Measurements from ENCODE around the gene OPTC.
A peak's percentile ranks its signal among the peaks of the same experiment; 100 is the strongest.

OPTC gene

DNA sequence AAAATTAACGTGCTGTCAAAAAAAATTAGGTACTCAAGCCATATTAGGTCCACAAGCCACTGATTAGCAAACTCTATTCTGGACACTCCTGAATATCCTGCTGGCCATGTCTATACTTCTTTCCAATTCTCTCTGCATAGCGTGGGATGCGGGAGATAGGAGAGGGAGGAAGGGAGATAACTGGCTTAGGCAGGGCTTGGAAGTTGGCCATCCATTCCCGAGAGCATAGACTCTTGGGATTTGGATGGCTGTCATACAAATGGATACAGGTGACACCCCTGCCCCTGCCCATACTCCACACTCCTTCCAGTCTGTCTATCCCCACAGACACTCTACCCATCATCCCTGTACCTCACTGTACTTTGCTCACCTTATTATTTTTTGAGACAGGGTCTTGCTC is 20.7 kb upstream of the OPTC start:
- TF ChIP-seq, protein P1, sequence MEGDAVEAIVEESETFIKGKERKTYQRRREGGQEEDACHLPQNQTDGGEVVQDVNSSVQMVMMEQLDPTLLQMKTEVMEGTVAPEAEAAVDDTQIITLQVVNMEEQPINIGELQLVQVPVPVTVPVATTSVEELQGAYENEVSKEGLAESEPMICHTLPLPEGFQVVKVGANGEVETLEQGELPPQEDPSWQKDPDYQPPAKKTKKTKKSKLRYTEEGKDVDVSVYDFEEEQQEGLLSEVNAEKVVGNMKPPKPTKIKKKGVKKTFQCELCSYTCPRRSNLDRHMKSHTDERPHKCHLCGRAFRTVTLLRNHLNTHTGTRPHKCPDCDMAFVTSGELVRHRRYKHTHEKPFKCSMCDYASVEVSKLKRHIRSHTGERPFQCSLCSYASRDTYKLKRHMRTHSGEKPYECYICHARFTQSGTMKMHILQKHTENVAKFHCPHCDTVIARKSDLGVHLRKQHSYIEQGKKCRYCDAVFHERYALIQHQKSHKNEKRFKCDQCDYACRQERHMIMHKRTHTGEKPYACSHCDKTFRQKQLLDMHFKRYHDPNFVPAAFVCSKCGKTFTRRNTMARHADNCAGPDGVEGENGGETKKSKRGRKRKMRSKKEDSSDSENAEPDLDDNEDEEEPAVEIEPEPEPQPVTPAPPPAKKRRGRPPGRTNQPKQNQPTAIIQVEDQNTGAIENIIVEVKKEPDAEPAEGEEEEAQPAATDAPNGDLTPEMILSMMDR (conservative IDR thresholded peaks at IDR 0.05; ENCODE audit: low read depth, low read length) = no peak
- no peak overlapping the region for H3K4me3 ChIP-seq (ENCODE audit: low read depth, low read length)
- no peak for DNase-seq (ENCODE audit: low read depth)

DNA sequence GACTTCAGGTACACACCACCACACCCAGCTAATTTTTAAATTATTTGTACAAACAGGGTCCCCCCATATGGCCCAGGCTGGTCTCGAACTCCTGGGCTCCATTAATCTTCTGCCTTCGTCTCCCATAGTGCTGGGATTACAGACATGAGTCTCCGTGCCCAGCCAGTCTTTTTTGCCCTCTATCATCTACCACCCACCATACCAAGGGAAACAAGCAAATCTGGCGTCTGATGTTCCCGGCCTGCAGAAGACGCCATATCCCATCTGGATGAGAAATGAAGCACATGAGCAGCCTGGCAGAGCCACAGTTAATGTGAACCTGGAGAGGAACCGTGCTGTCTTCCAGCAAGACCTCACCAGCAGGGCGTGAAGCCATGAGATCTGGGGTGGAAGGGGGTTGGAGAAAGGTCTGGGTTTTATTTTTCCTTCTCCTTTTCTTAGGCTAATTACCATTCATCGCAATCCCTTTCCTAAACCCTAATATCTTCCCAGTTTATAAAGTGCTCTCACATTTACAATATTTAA is 20.1 kb upstream of the OPTC start:
- TF ChIP-seq, protein P1 (conservative IDR thresholded peaks at IDR 0.05; ENCODE audit: low read depth, low read length) = no peak
- H3K4me3 ChIP-seq (ENCODE audit: low read depth, low read length) = no peak overlapping the region
- DNase-seq (ENCODE audit: low read depth) = no peak

DNA sequence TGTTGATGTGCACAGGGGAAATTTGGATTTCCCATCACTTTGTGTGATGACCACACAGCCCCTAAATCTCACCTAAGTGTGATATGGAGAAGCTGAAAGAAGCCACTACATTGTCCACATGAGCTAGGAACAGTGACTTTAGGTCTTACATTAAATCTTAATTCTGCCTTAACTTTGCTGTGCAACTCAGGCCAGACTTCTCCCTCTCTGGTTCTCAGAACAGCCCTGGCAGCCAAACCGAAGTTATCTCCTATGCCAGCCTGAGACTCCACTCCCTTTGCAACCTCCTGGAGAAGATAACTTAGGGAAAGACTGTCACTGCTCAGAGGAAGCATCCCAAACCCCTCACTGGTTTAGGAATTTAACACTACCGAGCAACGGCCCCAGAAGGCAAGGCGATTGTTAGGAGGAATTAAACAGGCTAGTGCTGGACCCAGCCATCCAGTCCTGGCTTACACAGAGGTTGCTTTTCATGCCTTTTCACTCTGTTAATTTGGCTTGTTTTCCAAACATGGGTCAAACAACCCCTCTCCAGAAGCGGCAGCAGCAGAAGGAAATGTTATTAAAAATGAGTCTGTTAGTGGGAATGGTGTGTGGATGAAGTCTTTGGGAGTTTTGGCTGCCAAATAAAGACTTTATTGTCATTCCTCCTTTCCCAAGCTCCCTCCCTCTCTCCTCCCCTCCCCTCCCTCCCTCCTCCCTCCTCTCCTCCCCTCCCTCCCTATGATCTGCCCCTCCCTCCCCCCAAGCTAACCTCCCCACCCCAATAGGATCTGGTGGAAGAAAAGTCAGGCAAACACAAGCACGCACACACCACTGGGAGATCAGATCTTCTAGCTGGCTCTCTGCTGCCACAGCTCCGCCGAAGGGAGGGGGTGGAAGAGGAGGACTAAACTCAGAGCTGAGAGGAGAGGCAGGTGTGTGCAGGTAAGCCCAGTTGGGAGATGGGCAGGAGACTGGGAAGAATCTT is 18.7 kb upstream of the OPTC start, which contains the start of gene PRELP:
Gene PRELP (plus strand): TSS at position 795 of the 970 bp plus-strand sequence. CDS start 7,379 bp downstream, outside the sequence.
- TF ChIP-seq, protein P1 (conservative IDR thresholded peaks at IDR 0.05; ENCODE audit: low read depth, low read length) = peak; percentile 3
- no peak for DNase-seq (ENCODE audit: low read depth)
- no peak within 1 kb of the TSS for H3K4me3 ChIP-seq (ENCODE audit: low read depth, low read length)

DNA sequence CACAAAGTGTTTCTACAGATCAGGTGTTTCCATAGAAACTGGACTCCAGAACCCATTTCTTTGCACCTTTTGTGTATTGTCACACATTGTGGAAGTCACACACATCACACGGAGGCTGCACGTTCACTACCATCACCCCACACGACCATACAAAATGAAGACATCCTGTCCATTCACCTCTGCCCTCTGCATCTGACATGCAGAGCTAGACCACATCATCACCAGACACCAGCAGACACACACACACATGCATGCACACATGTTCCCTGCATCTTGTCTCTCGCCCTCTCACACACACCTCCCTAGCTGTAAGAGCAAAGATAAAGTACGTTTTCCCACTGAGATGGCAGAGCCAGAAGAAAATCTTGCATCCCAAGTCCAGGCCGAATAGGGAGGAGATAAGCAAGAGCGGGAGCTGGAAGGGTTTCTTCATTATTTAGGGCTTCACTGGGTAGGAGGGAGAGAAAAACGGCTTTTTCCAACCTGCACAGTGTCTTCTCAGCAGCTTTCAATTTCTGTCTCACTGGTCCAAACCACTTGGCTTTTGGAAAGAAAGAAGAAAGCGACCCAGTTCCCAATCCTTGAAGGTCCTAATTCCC is 17.6 kb upstream of the OPTC start:
- H3K4me3 ChIP-seq (ENCODE audit: low read depth, low read length) = no peak overlapping the region

DNA sequence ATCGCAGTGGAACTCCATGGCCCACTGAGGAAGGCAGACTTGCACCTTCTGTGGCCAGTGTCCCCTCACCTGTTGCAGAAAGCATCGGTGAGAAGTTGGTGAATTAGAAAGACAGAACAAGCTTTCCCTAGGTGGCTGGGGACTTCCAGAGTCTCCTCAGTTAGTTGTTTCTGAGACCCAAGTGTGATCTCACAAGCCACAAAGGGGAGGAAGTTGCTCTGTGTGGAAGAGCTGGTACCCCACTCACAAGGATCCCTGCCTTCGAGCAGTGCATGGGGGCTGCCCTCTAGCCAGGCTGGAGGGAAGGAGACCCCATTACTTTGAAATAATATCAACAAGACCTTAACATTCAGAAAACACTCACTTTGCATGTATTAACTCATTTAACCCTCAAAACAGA is 16.2 kb upstream of the OPTC start:
- DNase-seq (ENCODE audit: low read depth) = no peak

More for the DNA sequence above, 17.6 kb upstream of the OPTC start:
- no peak for DNase-seq (ENCODE audit: low read depth)
- TF ChIP-seq, protein P1 (conservative IDR thresholded peaks at IDR 0.05; ENCODE audit: low read depth, low read length) = no peak

DNA sequence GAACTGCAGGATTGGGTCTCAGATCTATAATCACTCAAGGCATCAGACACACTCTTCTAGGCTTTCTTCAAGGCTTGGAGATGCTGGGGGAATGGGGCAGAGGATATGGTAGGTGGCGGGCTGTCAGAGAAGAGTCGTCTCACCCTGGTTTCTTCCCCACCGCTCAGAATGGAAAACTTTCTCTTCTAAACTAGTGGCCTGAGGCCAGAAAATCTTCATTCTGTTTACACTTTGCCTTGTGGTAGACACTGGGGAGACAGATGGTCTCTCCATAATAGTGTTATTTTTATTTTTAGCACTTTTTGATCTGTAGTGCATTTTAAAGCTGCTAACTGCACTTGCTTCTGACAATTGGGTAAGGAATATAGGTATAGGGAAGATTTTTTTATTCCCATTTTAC is 15.7 kb upstream of the OPTC start:
- TF ChIP-seq, protein P1 (conservative IDR thresholded peaks at IDR 0.05; ENCODE audit: low read depth, low read length) = no peak
- DNase-seq (ENCODE audit: low read depth) = no peak
- no peak overlapping the region for H3K4me3 ChIP-seq (ENCODE audit: low read depth, low read length)

More for the DNA sequence above, 16.2 kb upstream of the OPTC start:
- H3K4me3 ChIP-seq (ENCODE audit: low read depth, low read length) = no peak overlapping the region
- TF ChIP-seq, protein P1 (conservative IDR thresholded peaks at IDR 0.05; ENCODE audit: low read depth, low read length) = no peak

Data from choroid plexus epithelial cell (primary cell).